Keratinocyte (primary cell): Measurements from ENCODE around the gene KCNC1. TPM values are rescaled to one million over a fixed set of nuclear protein-coding genes. Genes with fewer than 3 reads are reported as not detected.

Source experiments
- DNase-seq: peaks from one replicate; pipeline ENCODE4 v3.0.0-alpha.2; 2011; ENCODE audit warnings: low read depth, missing footprints, low spot score
- FAIRE-seq: peaks from 2 replicates; lab custom pipeline; 2011; peaks lifted over from hg19 to GRCh38; lab: Jason Lieb, UNC
- H2AFZ ChIP-seq: 2 replicates; pipeline ENCODE4 v1.6.0; 2012; ENCODE audit warnings: low read length, control low read depth, inconsistent platforms; ENCODE audit not compliant: control insufficient read depth
- H3K27ac ChIP-seq: 2 replicates; pipeline ENCODE4 v1.5.1; 2011; ENCODE audit warnings: low read length; ENCODE audit not compliant: control insufficient read depth, insufficient read depth
- H3K27me3 ChIP-seq: 3 replicates; pipeline ENCODE4 v1.6.0; 2011; ENCODE audit warnings: low read length; ENCODE audit not compliant: control insufficient read depth, insufficient read depth; ENCODE audit errors: extremely low read depth
- H3K36me3 ChIP-seq, 2 experiments: 2 replicates in 1 of 2; 3 replicates in 1 of 2; pipeline ENCODE4 v1.5.1; 2011; ENCODE audit warnings: low read length in 2 of 2, mild to moderate bottlenecking in 1 of 2; ENCODE audit not compliant: control insufficient read depth in 2 of 2, insufficient read depth in 2 of 2; ENCODE audit errors: extremely low read depth in 1 of 2
- H3K4me1 ChIP-seq: 3 replicates; pipeline ENCODE4 v1.5.1; 2011; ENCODE audit warnings: low read length; ENCODE audit not compliant: control insufficient read depth, insufficient read depth; ENCODE audit errors: extremely low read depth
- H3K4me2 ChIP-seq: 3 replicates; pipeline ENCODE4 v1.6.0; 2011; ENCODE audit warnings: low read depth, low read length; ENCODE audit not compliant: control insufficient read depth, insufficient read depth; ENCODE audit errors: extremely low read depth
- H3K4me3 ChIP-seq, 3 experiments: fragments of 200-600 bp in 1 of 3; sonication (generic) in 1 of 3; 2 replicates in 2 of 3; 3 replicates in 1 of 3; pipeline ENCODE4 v1.5.1; 2011 to 2016; ENCODE audit warnings: low read length in 3 of 3, mild to moderate bottlenecking in 3 of 3, control low read depth in 2 of 3, inconsistent platforms in 1 of 3, low read depth in 1 of 3, mixed read lengths in 1 of 3, mixed run types in 1 of 3, moderate library complexity in 1 of 3; ENCODE audit not compliant: control insufficient read depth in 2 of 3, insufficient read depth in 2 of 3; ENCODE audit errors: extremely low read depth in 1 of 3
- H3K79me2 ChIP-seq: 2 replicates; pipeline ENCODE4 v1.6.0; 2012; ENCODE audit warnings: low read length; ENCODE audit not compliant: control insufficient read depth, insufficient read depth
- H3K9ac ChIP-seq: 3 replicates; pipeline ENCODE4 v1.6.0; 2011; ENCODE audit warnings: low read length; ENCODE audit not compliant: control insufficient read depth, insufficient read depth; ENCODE audit errors: extremely low read depth
- H3K9me1 ChIP-seq: 3 replicates; pipeline ENCODE4 v1.6.0; 2011; ENCODE audit warnings: low read length; ENCODE audit not compliant: control insufficient read depth, insufficient read depth; ENCODE audit errors: extremely low read depth
- H3K9me3 ChIP-seq: 2 replicates; pipeline ENCODE4 v1.5.1; 2012; ENCODE audit warnings: low read depth, low read length; ENCODE audit not compliant: control insufficient read depth
- H4K20me1 ChIP-seq: 3 replicates; pipeline ENCODE4 v1.6.0; 2011; ENCODE audit warnings: low read length; ENCODE audit not compliant: control insufficient read depth, insufficient read depth; ENCODE audit errors: extremely low read depth
- CTCF ChIP-seq, 3 experiments: IDR thresholded peaks in 1 of 3; conservative IDR thresholded peaks in 1 of 3; optimal IDR thresholded peaks in 1 of 3; 2 replicates in 2 of 3; 3 replicates in 1 of 3; pipeline versions ENCODE3 to v1.5.1; 2011; ENCODE audit warnings: low read length in 3 of 3, mild to moderate bottlenecking in 3 of 3, moderate library complexity in 2 of 3, control low read depth in 1 of 3, inconsistent platforms in 1 of 3; ENCODE audit not compliant: insufficient read depth in 2 of 3; ENCODE audit errors: extremely low read depth in 1 of 3
- EZH2 ChIP-seq: IDR thresholded peaks from one replicate; pipeline ENCODE4 v1.6.1; 2012; ENCODE audit warnings: inconsistent platforms, mild to moderate bottlenecking, low read length, moderate library complexity
- dilution Hi-C: fragments of 300-500 bp; cut with MboI; formaldehyde crosslinking; loops from one replicate; pipeline ENCODE4 v1.7.0; 2020; ENCODE audit warnings: low sequenced_read_pairs; ENCODE audit not compliant: extremely low pct_ligation_motif_present
- polyA plus RNA-seq, 5 experiments: library from polyadenylated mRNA; depleted of rRNA in 3 of 5; stranded (reverse) in 3 of 5; stranded (forward) in 1 of 5; unstranded in 1 of 5; fragments of >200 nt; gene quantifications; 1 replicate in 1 of 5; 2 replicates in 3 of 5; 3 replicates in 1 of 5; pipeline versions ENCODE4 v1.2.1 to v1.2.3, GENCODE V29; 2011 to 2012; ENCODE audit warnings: missing spikeins in 2 of 5, low read depth in 1 of 5, low replicate concordance in 1 of 5

KCNC1 gene
- polyA plus RNA-seq, 1 donor (not counting 4 experiments of a cell fraction or from before 2014, with no cell fraction given): not detected

- FAIRE-seq: no peak
- dilution Hi-C loops: no loop called here
Measured at GRCh38 chr11:17778956-17779860, 44.6 kb downstream of the KCNC1 start.

GRCh38 chr11:17779861-17780594 is 45.4 kb downstream of the KCNC1 start:
- Histone ChIP-seq H3K27ac (no peak overlapping the region), H3K9ac (no peak overlapping the region), H3K36me3 (no peaks in the 10 kb centered on the region), H4K20me1 (no peaks in the 10 kb centered on the region), H3K9me1 (no peaks in the 10 kb centered on the region), H3K4me1 (peaks cover 4% of the 10 kb centered on the region), H3K27me3 (peaks cover 21% of the 10 kb centered on the region), H3K79me2 (no peaks in the 10 kb centered on the region), H3K9me3 (no peaks in the 10 kb centered on the region), H2AFZ (no peak overlapping the region), H3K4me2 (no peak overlapping the region), H3K4me3 (no peak overlapping the region)
- TF ChIP-seq CTCF (optimal IDR thresholded peaks at IDR 0.05 in 1 of 3, IDR thresholded peaks at IDR 0.05 in 1 of 3, conservative IDR thresholded peaks at IDR 0.05 in 1 of 3; ENCODE audit: extremely low read depth in 1 of 3, insufficient read depth in 2 of 3, low read length in 3 of 3) (peak in 2 of 3 experiments; percentile 6 to 17), EZH2 (no peak)
- DNase-seq (no peak), FAIRE-seq (no peak)
- dilution Hi-C loops: no loop called here

More at GRCh38 chr11:17778956-17779860, 44.6 kb downstream of the KCNC1 start:
- Histone ChIP-seq H3K36me3 (no peaks in the 10 kb centered on the region), H3K4me2 (no peak overlapping the region), H4K20me1 (no peaks in the 10 kb centered on the region), H3K9me1 (no peaks in the 10 kb centered on the region), H3K4me1 (peaks cover 4% of the 10 kb centered on the region), H3K27ac (no peak overlapping the region), H2AFZ (no peak overlapping the region), H3K79me2 (no peaks in the 10 kb centered on the region), H3K9me3 (no peaks in the 10 kb centered on the region), H3K4me3 (no peak overlapping the region), H3K27me3 (peaks cover 21% of the 10 kb centered on the region), H3K9ac (no peak overlapping the region)
- no peak for TF ChIP-seq EZH2
- no peak for TF ChIP-seq CTCF (optimal IDR thresholded peaks at IDR 0.05 in 1 of 3, IDR thresholded peaks at IDR 0.05 in 1 of 3, conservative IDR thresholded peaks at IDR 0.05 in 1 of 3; ENCODE audit: extremely low read depth in 1 of 3, insufficient read depth in 2 of 3, low read length in 3 of 3)
- no peak for DNase-seq
